Measurements from ENCODE around the gene LRMDA. TPM values are rescaled to one million over a fixed set of nuclear protein-coding genes. Genes with fewer than 3 reads are reported as not detected.

The LRMDA gene
- total RNA-seq, 1 donor from 2014 or later: 0.96 TPM

DNA sequence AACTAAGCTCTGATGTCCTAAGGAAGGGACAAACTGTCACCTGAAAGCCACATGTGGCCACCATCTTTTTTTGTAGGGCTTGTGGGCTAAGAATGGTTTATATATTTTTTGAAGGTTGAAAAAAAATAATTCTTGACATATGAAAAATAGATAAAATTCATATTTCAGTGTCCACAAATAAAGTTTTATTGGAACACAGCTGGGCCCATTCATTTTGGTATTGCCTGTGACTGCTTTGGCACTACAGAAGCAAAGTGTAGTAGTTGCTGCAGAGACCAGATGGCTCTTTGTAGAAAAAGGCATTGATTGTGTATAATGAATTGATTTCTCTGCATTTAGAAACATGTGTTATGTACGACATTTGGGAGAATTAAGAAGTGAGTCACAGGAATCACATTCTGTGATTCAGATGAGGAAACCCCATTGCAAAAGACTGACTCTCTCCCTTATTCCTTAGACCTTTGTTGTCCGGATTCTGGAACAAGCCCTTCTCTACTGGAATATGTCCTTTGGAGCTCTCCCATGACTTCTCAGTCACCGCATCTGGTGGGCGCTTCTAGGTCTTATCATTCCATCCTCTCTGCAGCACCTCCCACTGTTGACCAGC, 438.7 kb downstream of the LRMDA start:
- Histone ChIP-seq H3K9me3 (no peaks in the 10 kb centered on the region), H3K4me1 (no peaks in the 10 kb centered on the region), H3K4me3 (no peak overlapping the region), H3K36me3 (no peaks in the 10 kb centered on the region), H3K27ac (no peak overlapping the region), H3K27me3 (no peaks in the 10 kb centered on the region)
- TF ChIP-seq, protein P1, sequence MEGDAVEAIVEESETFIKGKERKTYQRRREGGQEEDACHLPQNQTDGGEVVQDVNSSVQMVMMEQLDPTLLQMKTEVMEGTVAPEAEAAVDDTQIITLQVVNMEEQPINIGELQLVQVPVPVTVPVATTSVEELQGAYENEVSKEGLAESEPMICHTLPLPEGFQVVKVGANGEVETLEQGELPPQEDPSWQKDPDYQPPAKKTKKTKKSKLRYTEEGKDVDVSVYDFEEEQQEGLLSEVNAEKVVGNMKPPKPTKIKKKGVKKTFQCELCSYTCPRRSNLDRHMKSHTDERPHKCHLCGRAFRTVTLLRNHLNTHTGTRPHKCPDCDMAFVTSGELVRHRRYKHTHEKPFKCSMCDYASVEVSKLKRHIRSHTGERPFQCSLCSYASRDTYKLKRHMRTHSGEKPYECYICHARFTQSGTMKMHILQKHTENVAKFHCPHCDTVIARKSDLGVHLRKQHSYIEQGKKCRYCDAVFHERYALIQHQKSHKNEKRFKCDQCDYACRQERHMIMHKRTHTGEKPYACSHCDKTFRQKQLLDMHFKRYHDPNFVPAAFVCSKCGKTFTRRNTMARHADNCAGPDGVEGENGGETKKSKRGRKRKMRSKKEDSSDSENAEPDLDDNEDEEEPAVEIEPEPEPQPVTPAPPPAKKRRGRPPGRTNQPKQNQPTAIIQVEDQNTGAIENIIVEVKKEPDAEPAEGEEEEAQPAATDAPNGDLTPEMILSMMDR (IDR thresholded peaks at IDR 0.05): no peak
- no peak for DNase-seq (ENCODE audit: low spot score in 2 of 2)
- intact Hi-C loops (cut with DNase I): no loop called here

DNA sequence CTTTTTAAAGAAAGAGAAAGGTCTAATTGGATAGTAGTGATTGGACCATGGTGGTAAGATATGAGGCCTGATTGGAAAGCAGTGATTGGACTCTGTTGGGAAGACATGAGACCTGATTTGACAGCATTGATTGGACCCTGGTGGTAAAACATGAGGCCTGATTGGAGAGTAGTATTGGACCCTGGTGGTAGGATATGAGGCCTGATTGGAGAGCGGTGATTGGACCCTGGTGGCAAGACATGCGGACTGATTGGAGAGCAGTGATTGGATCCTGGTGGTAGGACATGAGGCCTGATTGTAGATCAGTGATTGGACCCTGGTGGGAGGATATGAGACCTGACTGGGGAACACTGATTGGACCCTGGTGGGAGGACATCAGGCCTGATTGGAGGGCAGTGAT, 444.3 kb downstream of the LRMDA start:
- TF ChIP-seq, protein P1 (IDR thresholded peaks at IDR 0.05): no peak

DNA sequence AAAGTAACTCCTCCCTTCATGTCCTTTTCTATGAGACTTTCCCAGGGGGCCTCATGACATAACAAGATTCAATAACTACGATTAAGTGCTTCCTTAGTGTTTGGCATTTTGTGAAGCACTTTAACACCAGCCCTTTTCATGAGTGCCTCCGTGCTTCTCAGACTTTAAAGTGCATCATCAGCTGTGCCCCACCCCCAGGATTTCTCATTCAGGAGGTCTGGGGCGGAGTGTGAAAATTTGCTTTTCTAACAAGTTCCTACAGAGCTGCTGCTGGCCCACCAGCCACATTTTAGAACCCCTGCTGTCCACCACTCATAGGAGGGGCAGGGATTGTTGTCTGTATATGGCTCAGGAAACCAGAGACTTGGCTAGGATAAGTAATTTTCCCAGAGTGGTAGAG, 445.3 kb downstream of the LRMDA start:
- no peaks in the 10 kb centered on the region for H3K36me3 ChIP-seq
- H3K9me3 ChIP-seq: no peaks in the 10 kb centered on the region
- H3K27ac ChIP-seq: no peak overlapping the region
- no peaks in the 10 kb centered on the region for H3K4me1 ChIP-seq
- no peak overlapping the region for H3K4me3 ChIP-seq
- H3K27me3 ChIP-seq: no peaks in the 10 kb centered on the region
- TF ChIP-seq, protein P1 (IDR thresholded peaks at IDR 0.05): no peak
- intact Hi-C loops (cut with DNase I): no loop called here
- no peak for DNase-seq (ENCODE audit: low spot score in 2 of 2)

More for the DNA sequence above, 444.3 kb downstream of the LRMDA start:
- H3K4me3 ChIP-seq: no peak overlapping the region
- H3K27me3 ChIP-seq: no peaks in the 10 kb centered on the region
- DNase-seq (ENCODE audit: low spot score in 2 of 2): no peak
- H3K27ac ChIP-seq: no peak overlapping the region
- no peaks in the 10 kb centered on the region for H3K4me1 ChIP-seq
- intact Hi-C loops (cut with DNase I): no loop called here
- no peaks in the 10 kb centered on the region for H3K9me3 ChIP-seq
- no peaks in the 10 kb centered on the region for H3K36me3 ChIP-seq

DNA sequence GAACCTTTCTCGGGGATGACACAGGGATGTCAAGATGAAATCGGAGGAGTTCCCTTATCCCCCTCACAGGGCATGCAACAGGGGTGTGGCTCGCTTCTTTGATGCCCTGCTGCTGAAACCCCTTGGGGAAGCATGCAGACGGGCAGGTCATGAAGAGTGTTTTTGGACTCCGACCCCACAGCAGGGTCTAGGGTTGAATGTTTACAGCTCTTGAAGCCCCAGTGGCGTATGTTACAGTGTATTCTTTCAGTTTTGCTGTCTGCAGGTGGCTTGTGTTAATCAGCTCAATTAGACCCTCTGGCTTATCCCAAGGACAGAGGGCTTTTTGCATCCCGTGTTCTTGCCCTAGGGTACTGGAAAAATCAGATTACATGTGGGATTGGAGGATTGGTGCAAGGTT, 446.5 kb downstream of the LRMDA start:
- no peaks in the 10 kb centered on the region for H3K36me3 ChIP-seq
- intact Hi-C loops (cut with DNase I): no loop called here
- no peak overlapping the region for H3K4me3 ChIP-seq
- H3K27ac ChIP-seq: no peak overlapping the region
- DNase-seq (ENCODE audit: low spot score in 2 of 2): no peak
- TF ChIP-seq, protein P1 (IDR thresholded peaks at IDR 0.05): no peak
- no peaks in the 10 kb centered on the region for H3K27me3 ChIP-seq
- no peaks in the 10 kb centered on the region for H3K9me3 ChIP-seq
- no peaks in the 10 kb centered on the region for H3K4me1 ChIP-seq

DNA sequence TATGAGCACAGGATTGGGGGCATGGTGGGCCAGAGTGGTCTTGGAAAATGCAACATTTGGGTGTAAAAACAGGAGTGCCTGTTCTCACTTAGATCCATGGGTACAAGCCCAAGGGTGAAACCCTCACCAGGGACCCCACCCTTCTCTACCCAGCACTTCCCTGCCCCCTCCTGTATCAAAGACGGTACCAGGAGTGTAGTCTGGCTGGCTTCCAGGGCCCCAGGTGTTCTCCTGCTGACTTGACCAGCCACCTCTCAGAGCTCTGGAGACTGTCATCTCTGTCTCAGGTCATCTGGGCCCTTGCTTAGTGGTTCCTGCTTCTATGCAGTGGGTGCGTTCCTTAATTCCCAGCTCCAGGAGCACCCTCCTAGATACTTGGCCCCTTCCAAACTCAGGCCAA, 447.2 kb downstream of the LRMDA start:
- H3K4me1 ChIP-seq: no peaks in the 10 kb centered on the region
- no peaks in the 10 kb centered on the region for H3K36me3 ChIP-seq
- H3K27me3 ChIP-seq: no peaks in the 10 kb centered on the region
- TF ChIP-seq, protein P1 (IDR thresholded peaks at IDR 0.05): no peak
- intact Hi-C loops (cut with DNase I): no loop called here
- DNase-seq (ENCODE audit: low spot score in 2 of 2): no peak
- H3K9me3 ChIP-seq: no peaks in the 10 kb centered on the region
- no peak overlapping the region for H3K4me3 ChIP-seq
- no peak overlapping the region for H3K27ac ChIP-seq

Measured in ascending aorta (tissue), 2 donors.